ENCODE results near the gene SDHAF1.

The SDHAF1 gene

DNA sequence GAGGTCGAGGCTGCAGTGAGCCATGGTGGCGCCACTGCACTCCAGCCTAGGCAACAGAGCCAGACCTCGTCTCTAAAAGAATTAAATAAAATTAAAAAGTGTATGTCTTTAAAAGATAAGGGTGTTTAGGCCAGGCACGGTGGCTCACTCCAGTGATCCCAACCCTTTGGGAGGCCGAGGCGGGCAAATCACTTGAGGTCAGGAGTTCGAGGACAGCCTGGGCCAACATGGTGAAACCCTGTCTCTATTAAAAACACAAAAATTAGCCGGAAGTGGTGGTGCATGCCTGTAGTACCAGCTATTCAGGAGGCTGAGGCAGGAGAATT lies 7.5 kb upstream of the SDHAF1 start:
- no peak for DNase-seq

DNA sequence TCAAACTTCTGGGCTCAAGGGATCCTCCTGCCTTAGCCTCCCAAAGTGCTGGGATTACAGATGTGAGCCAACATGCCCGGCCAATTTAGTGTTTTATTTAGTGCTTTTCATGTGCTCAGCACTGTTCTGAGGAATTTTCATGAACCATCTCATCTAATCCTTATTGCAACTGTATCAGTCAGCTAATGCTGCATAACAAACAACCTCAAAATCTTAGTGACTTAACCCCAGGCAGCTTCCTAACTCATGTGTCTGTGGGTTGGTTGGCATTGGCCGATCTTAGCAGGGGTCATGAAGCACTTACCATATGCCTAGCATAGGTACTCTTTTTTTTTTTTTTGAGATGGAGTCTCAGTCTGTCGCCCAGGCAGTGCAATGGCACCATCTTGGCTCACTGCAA lies 6.2 kb upstream of the SDHAF1 start:
- no peak for DNase-seq

DNA sequence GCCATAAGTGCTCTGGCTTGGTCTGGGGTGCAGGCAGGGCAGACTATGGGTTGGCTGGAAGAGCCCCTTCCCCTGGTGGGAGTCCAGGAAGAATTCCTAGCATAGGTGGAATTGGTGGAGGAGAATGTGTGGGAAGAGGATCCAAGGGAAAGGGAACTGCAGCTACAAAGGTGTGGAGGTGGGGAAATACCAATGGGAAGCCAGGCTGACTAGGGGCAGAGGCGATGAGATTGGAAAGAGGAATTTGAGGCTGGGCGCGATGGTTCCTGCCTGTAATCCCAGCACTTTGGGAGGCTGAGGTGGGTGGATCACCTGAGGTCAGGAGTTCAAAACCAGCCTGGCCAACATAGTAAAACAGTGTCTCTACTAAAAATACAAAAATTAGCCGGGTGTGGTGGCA lies 4.8 kb upstream of the SDHAF1 start:
- DNase-seq = no peak

DNA sequence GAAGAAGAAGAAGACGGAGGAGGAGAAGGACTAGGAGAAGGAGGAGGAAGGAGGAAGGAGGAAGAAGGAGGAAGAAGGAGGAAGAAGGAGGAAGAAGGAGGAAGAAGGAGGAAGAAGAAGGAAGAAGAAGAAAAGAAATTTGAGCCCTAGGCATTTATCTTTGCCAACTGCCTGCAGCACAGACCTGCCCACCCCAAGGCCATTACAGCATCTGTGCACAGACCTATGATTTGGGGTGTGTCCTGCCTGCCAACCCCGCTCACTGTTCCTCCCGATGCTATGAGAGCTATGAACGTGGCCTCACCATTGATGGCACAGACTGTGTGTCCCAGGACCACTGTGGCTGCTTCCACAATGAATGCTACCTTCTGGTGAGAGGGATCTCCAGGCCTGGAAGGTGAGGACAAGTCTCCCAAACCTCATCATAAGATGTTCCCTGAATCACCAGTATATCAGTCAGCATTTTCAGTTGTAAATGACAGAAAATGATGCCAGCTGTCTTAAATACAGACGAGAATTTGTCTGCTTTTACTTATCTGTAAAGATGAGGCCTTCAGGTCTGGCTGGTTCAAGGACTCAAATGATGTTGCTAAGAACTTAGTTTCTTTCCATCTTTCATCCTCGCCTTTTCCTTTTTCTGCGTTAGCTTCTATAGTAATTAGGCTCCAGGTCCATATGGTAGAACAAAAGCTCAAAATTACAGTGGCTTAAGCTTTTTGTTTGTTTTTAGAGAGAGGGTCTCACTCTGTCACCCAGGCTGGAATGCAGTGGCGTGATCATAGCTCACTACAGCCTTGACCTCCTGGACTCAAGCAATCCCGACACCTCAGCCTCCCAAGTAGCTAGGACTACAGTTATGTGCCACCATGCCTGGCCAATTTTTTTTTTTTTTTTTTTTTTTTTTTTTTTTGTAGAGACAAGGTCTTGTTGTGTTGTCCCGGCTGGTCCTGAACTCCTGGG lies 3.9 kb upstream of the SDHAF1 start:
- no peak for DNase-seq

DNA sequence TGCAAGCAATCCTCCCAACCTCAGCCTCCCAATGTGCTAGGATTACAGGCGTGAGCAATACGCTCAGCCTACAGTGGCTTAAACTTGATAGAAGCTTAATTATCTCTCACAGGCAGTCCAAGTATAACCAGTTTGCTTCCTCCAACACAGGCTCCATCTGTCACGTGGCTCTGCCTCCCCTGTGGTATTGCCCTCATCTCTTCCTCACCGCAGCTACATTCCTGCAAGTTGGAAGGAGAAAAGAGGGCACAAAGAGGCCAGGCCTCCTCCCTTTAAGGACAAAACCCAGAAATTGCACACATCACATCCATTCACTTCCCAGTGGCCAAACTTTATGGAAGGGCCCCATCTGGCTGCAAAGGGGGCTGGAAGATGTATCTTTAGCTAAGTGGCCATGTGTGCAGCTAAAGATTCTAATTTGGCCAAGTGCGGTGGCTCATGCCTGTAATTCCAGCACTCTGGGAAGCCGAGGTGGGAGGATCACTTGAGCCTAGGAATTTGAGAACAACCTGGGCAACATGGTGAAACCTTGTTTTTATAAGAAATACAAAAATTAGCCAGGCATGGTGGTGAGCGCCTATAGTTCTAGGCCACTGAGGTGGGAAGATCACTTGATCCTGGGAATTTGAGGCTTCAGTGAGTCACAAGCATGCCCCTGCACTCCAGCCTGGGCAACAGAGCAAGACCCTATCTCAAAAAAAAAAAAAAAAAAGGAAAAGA lies 3.1 kb upstream of the SDHAF1 start:
- no peak for DNase-seq

DNA sequence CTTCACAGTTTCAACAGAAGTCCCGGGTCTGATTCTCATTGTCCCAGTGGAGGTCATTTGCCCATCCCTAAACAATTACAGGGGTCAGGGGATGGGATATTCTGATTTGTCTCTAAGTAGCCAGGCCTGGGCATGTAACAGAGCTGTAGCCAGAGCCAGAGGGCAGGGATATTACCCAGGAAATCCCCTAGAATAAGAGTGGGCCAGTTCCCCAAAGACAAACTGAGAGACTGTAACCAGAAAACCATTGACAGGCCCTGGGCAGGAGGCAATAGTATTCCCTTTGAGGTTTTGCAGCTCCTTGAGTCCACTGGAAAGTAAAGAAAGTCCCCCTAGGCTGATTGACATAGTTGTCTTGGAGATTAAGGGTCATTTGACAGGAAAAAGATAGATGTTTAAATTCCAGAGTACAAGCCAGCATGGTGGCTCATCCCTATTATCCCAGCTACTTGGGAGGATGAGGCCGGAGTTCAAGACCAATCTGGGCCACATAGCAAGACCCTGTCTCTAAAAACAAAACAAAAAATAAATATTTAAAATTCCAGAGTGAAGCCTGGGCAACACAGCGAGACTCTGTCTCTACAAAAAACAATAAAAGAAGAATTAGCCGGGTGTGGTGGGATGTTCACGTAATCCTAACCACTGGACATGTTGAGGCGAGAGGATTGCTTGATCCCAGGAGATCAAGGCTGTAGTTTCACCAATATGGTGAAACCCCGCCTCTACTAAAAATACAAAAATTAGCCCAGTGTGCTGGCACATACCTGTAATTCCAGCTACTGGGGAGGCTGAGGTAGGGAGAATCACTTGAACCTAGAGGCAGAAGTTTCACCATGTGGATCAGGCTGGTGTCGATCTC lies 1.9 kb upstream of the SDHAF1 start:
- DNase-seq = no peak

DNA sequence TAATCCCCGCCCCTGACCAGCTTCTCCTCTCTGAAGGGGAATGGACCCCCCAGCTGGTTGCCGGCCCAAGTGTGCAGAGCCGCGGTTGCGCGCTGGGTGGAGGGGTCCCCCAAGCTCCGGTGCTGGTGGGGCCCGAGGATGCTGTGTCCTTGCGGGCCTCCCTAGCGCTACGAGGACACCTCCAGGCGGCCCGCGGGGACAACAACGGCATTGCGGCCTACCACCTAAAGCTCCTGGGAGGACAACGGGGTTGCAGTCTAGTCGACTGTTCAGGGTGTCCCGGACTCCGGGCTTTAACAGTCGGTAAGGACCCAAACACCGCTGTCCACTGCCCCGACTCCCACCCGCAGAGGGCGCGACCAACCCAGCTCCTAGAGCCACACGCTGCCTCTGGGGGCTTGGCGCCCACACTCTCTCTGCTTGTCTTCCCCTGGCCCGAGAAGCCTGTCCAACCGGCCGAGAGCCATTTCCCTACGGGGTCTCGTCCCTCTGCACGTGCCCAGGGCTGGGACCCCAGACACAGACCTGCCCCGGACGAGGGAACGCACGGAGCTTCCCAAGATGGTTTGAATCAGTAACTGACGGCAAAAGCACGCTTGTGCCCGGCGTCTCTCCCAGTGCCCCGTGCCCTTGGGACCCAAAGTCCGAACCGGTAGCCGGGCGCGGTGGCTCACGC lies 927 bp upstream of the SDHAF1 start:
- DNase-seq = no peak

- no peak for DNase-seq
Observed at GRCh38 chr19:35996777-35997176, 1.8 kb downstream of the SDHAF1 start.

DNA sequence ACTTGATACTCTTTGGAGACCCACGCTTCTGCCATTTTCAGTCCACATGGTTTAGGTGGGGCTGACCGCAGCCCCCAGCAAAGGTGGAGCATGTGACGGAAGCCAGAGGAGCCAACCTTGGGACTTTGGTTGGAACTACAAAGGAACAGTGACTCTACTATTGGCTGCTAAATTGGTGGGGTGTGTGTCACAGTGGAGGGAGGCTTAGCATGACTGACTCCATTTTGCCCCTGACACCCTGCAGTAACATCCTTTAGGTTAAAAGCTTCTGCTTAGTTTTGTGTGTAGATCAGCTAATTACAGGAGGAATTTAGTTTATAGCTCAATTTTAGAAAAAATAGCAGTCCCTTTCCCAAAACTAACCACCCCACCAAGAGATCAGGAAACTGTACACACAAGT lies 6.6 kb downstream of the SDHAF1 start:
- DNase-seq = no peak

GRCh38 chr19:36003284-36003683 lies 8.3 kb downstream of the SDHAF1 start:
- no peak for DNase-seq

DNA sequence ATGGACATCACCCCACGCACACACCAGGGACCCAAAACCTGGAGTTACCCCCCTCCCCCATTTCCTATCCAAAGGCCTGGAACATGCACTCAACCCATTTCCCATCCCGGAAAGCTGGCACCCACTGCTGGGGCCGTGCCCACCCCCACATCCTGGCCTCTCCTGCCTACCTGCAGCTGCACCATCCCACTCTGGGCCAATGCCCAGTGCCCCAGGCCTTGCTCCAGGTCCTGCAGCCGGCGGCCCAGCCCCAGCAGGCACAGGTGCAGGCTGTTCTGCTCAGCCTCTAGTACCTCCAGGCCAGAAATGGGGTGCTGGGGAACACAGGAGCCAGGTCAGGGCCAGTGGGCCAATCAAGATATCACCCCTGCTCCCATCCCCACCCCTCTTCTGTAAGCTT lies 12.0 kb downstream of the SDHAF1 start:
- no peak for DNase-seq

GRCh38 chr19:36008336-36008978 lies 13.5 kb downstream of the SDHAF1 start, which contains the start of gene SYNE4:
Gene SYNE4, minus strand, starts transcription at chr19:36008813. Its CDS starts 132 bp downstream, at chr19:36008681.
- DNase-seq = peak; percentile 24

DNA sequence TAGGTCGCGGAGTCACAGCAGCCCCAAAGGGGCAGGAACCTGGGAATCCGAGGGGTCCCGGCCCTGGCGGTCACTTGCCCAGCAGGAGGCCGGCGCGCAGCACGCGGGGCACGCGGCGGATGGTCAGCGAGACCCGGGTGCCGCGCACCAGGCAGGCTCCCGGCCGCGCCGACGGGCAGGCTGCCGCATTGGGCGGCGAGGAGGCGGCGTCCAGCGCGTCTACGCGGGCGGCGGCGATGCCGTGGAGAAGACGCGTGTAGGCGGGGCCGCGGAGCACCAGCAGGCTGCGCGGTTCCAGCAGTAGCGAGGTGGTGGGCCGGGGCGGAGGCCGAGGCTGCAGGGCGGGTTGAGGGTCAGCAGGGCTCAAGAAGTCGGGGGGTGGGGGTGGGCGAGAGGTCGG lies 14.2 kb downstream of the SDHAF1 start:
- DNase-seq = peak; percentile 66

GRCh38 chr19:36009633-36010379 lies 14.8 kb downstream of the SDHAF1 start:
- no peak for DNase-seq

- DNase-seq = no peak
Observed at GRCh38 chr19:36010402-36010801, 15.4 kb downstream of the SDHAF1 start.

GRCh38 chr19:36013280-36014011 lies 18.5 kb downstream of the SDHAF1 start:
- DNase-seq = no peak

GRCh38 chr19:36014012-36014924 lies 19.3 kb downstream of the SDHAF1 start, which contains the start of gene ALKBH6:
Gene ALKBH6, minus strand, starts transcription at chr19:36014213. Its CDS starts 816 bp downstream, at chr19:36013397.
- peak; percentile 99 for DNase-seq

DNA sequence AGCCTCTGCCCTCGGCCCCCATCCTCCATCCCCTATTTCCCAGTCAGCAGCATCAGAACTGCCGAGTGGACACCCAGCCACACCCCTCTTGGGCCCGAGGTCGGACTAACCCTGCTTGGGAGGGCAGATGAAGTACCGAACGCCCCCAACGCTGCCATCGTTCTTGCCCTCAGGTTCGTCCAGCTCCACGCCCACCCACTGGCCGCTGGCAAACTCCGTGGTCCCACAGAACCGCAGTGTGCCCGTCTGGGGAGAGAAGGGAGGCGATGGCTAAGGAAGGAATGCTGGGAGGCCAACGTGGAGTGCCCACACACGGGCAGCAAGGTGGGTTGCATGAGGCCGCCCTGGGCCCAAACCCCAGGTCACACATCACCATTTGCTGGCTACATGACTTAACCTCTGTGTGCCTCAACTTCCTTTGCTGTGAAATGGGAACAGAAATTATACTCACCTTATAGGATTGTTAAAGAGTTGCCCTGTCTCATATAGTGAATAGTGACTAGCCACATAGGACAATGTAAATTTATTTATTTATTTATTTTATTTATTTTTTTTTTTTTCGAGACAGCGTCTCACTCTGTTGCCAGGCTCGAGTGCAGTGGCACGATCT lies 24.2 kb downstream of the SDHAF1 start:
- DNase-seq = no peak

DNA sequence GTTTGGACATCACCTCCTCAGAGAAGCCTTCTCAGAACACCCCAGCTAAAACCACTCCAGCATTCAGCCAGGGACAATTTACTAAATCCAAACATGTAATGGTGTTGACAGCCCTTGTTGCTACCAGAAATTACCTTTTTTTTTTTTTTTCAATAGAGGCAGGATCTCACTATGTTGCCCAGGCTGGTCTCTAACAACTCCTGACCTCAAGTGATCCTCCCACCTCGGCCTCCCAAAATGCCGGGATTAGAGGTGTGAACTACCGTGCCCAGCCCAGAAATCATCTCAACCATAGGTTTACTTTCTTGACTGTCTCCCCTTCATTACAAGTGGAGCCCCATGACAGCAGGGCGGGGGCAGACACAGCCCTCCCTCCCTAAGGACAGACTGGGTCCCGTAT lies 28.4 kb downstream of the SDHAF1 start:
- no peak for DNase-seq
